Measurements from ENCODE around the gene LARP1.
"Not testable (repeated sequence)": the region's sequence is repeated elsewhere in the genome, so short reads cannot be mapped to it uniquely, and the experiment has no call there.

Gene LARP1

GRCh38 chr5:154745349-154745748, 9.8 kb upstream of the LARP1 start:
- H3K4me3 ChIP-seq (ENCODE audit: low read length): no peak overlapping the region
- TF ChIP-seq ZNF274 (IDR thresholded peaks at IDR 0.05; ENCODE audit: low read depth, low read length): no peak

- no peak overlapping the region for H3K4me3 ChIP-seq (ENCODE audit: low read length)
- no peak for TF ChIP-seq ZNF274 (IDR thresholded peaks at IDR 0.05; ENCODE audit: low read depth, low read length)
Observed at GRCh38 chr5:154749491-154749890, 5.7 kb upstream of the LARP1 start.

- not testable (repeated sequence) for H3K4me3 ChIP-seq (ENCODE audit: low read length)
Observed at GRCh38 chr5:154750641-154751040, 4.5 kb upstream of the LARP1 start.

- TF ChIP-seq ZNF274 (IDR thresholded peaks at IDR 0.05; ENCODE audit: low read depth, low read length): no peak
- H3K4me3 ChIP-seq (ENCODE audit: low read length): no peak overlapping the region
Observed at GRCh38 chr5:154751854-154752253, 3.3 kb upstream of the LARP1 start.

GRCh38 chr5:154753792-154754191, 1.4 kb upstream of the LARP1 start:
- TF ChIP-seq ZNF274 (IDR thresholded peaks at IDR 0.05; ENCODE audit: low read depth, low read length): no peak
- peak overlapping the region; percentile 68 for H3K4me3 ChIP-seq (ENCODE audit: low read length)

GRCh38 chr5:154754460-154755360, 467 bp upstream of the LARP1 start:
- H3K4me3 ChIP-seq (ENCODE audit: low read length): peak overlapping the region; percentile 78
- TF ChIP-seq ZNF274 (IDR thresholded peaks at IDR 0.05; ENCODE audit: low read depth, low read length): no peak

GRCh38 chr5:154756009-154756867, 1.1 kb downstream of the LARP1 start:
- no peak for TF ChIP-seq ZNF274 (IDR thresholded peaks at IDR 0.05; ENCODE audit: low read depth, low read length)
- peak overlapping the region; percentile 78 for H3K4me3 ChIP-seq (ENCODE audit: low read length)

- H3K4me3 ChIP-seq (ENCODE audit: low read length): peak overlapping the region; percentile 78
- no peak for TF ChIP-seq ZNF274 (IDR thresholded peaks at IDR 0.05; ENCODE audit: low read depth, low read length)
Observed at GRCh38 chr5:154756868-154757813, 2.0 kb downstream of the LARP1 start.

- peak overlapping the region; percentile 68 for H3K4me3 ChIP-seq (ENCODE audit: low read length)
- no peak for TF ChIP-seq ZNF274 (IDR thresholded peaks at IDR 0.05; ENCODE audit: low read depth, low read length)
Observed at GRCh38 chr5:154757814-154758406, 2.7 kb downstream of the LARP1 start.

GRCh38 chr5:154758493-154758892, 3.3 kb downstream of the LARP1 start:
- no peak for TF ChIP-seq ZNF274 (IDR thresholded peaks at IDR 0.05; ENCODE audit: low read depth, low read length)
- H3K4me3 ChIP-seq (ENCODE audit: low read length): peak overlapping the region; percentile 68

GRCh38 chr5:154758977-154759376, 3.8 kb downstream of the LARP1 start:
- no peak overlapping the region for H3K4me3 ChIP-seq (ENCODE audit: low read length)
- no peak for TF ChIP-seq ZNF274 (IDR thresholded peaks at IDR 0.05; ENCODE audit: low read depth, low read length)

- not testable (repeated sequence) for H3K4me3 ChIP-seq (ENCODE audit: low read length)
Observed at GRCh38 chr5:154759868-154760267, 4.7 kb downstream of the LARP1 start.

- peak overlapping the region; percentile 16; the same call in 1 of the 2 replicates for H3K4me3 ChIP-seq (ENCODE audit: low read length)
- TF ChIP-seq ZNF274 (IDR thresholded peaks at IDR 0.05; ENCODE audit: low read depth, low read length): no peak
Observed at GRCh38 chr5:154761046-154761736, 6.0 kb downstream of the LARP1 start.

Measured in GM08714 (cell line).